Articular chondrocyte of knee joint (primary cell): ENCODE results near the gene AUH. TPM values are rescaled to one million over a fixed set of nuclear protein-coding genes. Genes with fewer than 3 reads are reported as not detected.

ENCODE experiments used
- total RNA-seq: library from RNA; depleted of rRNA; stranded (reverse); fragments of >200 nt; gene quantifications from 2 replicates; pipeline ENCODE4 v1.2.3, GENCODE V29; 2012

Gene AUH
- 14.5 and 20.0 TPM in 2 replicates for total RNA-seq

GRCh38 chr9:91361291-91362050 lies at the start of gene AUH:
Gene AUH, minus strand, starts transcription at chr9:91361918. Its CDS starts 29 bp downstream, at chr9:91361889.

Other genes starting within 250 kb of the AUH start
- 29.9 and 40.2 TPM in 2 replicates for gene NFIL3, start 61.9 kb upstream of the AUH start, total RNA-seq